ENCODE results near the gene VGLL1. TPM values are rescaled to one million over a fixed set of nuclear protein-coding genes. Genes with fewer than 3 reads are reported as not detected.

Gene VGLL1
- total and polyA plus RNA-seq, 9 donors = 0.09 to 1.7 (median 0.15) TPM; not detected in 5

GRCh38 chrX:136546371-136546781, 14.4 kb downstream of the VGLL1 start:
- Histone ChIP-seq H3K4me1 (ENCODE audit: control insufficient read depth, insufficient read depth, low read length) (no peaks in the 10 kb centered on the region), H3K9me3 (replicated peaks; ENCODE audit: control insufficient read depth, low read depth, low read length) (no peaks in the 10 kb centered on the region), H3K36me3 (ENCODE audit: control insufficient read depth, insufficient read depth, low read length) (no peaks in the 10 kb centered on the region), H3K27ac (ENCODE audit: low read length) (no peak overlapping the region), H3K27me3 (ENCODE audit: control insufficient read depth, insufficient read depth, low read length) (peaks cover 23% of the 10 kb centered on the region), H3K4me3 (ENCODE audit: low read length) (no peak overlapping the region)
- WGBS (ENCODE audit: insufficient coverage) = 92% methylated on average over 3 of the region's 3 CpGs
- DNase-seq = no peak

GRCh38 chrX:136549226-136549625, 17.2 kb downstream of the VGLL1 start:
- DNase-seq = no peak
- Histone ChIP-seq H3K4me1 (ENCODE audit: control insufficient read depth, insufficient read depth, low read length) (no peaks in the 10 kb centered on the region), H3K27me3 (ENCODE audit: control insufficient read depth, insufficient read depth, low read length) (peaks cover 21% of the 10 kb centered on the region), H3K27ac (ENCODE audit: low read length) (no peak overlapping the region), H3K4me3 (ENCODE audit: low read length) (no peak overlapping the region), H3K36me3 (ENCODE audit: control insufficient read depth, insufficient read depth, low read length) (no peaks in the 10 kb centered on the region), H3K9me3 (replicated peaks; ENCODE audit: control insufficient read depth, low read depth, low read length) (no peaks in the 10 kb centered on the region)
- WGBS (ENCODE audit: insufficient coverage) = 47% methylated on average over 3 of the region's 5 CpGs

- WGBS (ENCODE audit: insufficient coverage) = no CpG with 5 or more reads among the region's 1 CpG
These were observed 19.4 kb downstream of the VGLL1 start for GRCh38 chrX:136551410-136551809.

GRCh38 chrX:136555694-136556093, 23.7 kb downstream of the VGLL1 start:
- no peaks in the 10 kb centered on the region for H3K4me1 ChIP-seq (ENCODE audit: control insufficient read depth, insufficient read depth, low read length)
- DNase-seq = no peak
- H3K27me3 ChIP-seq (ENCODE audit: control insufficient read depth, insufficient read depth, low read length) = peaks cover 6% of the 10 kb centered on the region
- no peak overlapping the region for H3K27ac ChIP-seq (ENCODE audit: low read length)
- H3K36me3 ChIP-seq (ENCODE audit: control insufficient read depth, insufficient read depth, low read length) = no peaks in the 10 kb centered on the region
- WGBS (ENCODE audit: insufficient coverage) = 75% methylated on average over 2 of the region's 2 CpGs
- H3K9me3 ChIP-seq (replicated peaks; ENCODE audit: control insufficient read depth, low read depth, low read length) = no peaks in the 10 kb centered on the region
- H3K4me3 ChIP-seq (ENCODE audit: low read length) = no peak overlapping the region

More at GRCh38 chrX:136551410-136551809, 19.4 kb downstream of the VGLL1 start:
- Histone ChIP-seq H3K27me3 (ENCODE audit: control insufficient read depth, insufficient read depth, low read length) (peaks cover 20% of the 10 kb centered on the region), H3K4me1 (ENCODE audit: control insufficient read depth, insufficient read depth, low read length) (no peaks in the 10 kb centered on the region), H3K9me3 (replicated peaks; ENCODE audit: control insufficient read depth, low read depth, low read length) (no peaks in the 10 kb centered on the region), H3K4me3 (ENCODE audit: low read length) (no peak overlapping the region), H3K27ac (ENCODE audit: low read length) (no peak overlapping the region), H3K36me3 (ENCODE audit: control insufficient read depth, insufficient read depth, low read length) (no peaks in the 10 kb centered on the region)
- no peak for DNase-seq

- Histone ChIP-seq H3K4me1 (ENCODE audit: control insufficient read depth, insufficient read depth, low read length) (peaks cover 11% of the 10 kb centered on the region), H3K27ac (ENCODE audit: low read length) (no peak overlapping the region), H3K36me3 (ENCODE audit: control insufficient read depth, insufficient read depth, low read length) (no peaks in the 10 kb centered on the region), H3K9me3 (replicated peaks; ENCODE audit: control insufficient read depth, low read depth, low read length) (no peaks in the 10 kb centered on the region), H3K4me3 (ENCODE audit: low read length) (no peak overlapping the region), H3K27me3 (ENCODE audit: control insufficient read depth, insufficient read depth, low read length) (peaks cover 13% of the 10 kb centered on the region)
- no peak for DNase-seq
- no CpG with 5 or more reads among the region's 2 CpGs for WGBS (ENCODE audit: insufficient coverage)
These were observed 40.0 kb downstream of the VGLL1 start for GRCh38 chrX:136572030-136572429.

GRCh38 chrX:136574548-136574947, 42.5 kb downstream of the VGLL1 start:
- DNase-seq = peak; percentile 39
- 18% methylated on average over 2 of the region's 3 CpGs for WGBS (ENCODE audit: insufficient coverage)
- H3K4me3 ChIP-seq (ENCODE audit: low read length) = no peak overlapping the region
- H3K27ac ChIP-seq (ENCODE audit: low read length) = no peak overlapping the region
- no peaks in the 10 kb centered on the region for H3K9me3 ChIP-seq (replicated peaks; ENCODE audit: control insufficient read depth, low read depth, low read length)
- H3K27me3 ChIP-seq (ENCODE audit: control insufficient read depth, insufficient read depth, low read length) = peaks cover 13% of the 10 kb centered on the region
- no peaks in the 10 kb centered on the region for H3K36me3 ChIP-seq (ENCODE audit: control insufficient read depth, insufficient read depth, low read length)
- H3K4me1 ChIP-seq (ENCODE audit: control insufficient read depth, insufficient read depth, low read length) = peaks cover 11% of the 10 kb centered on the region

- peak; percentile 56 for DNase-seq
- no peak overlapping the region for H3K4me3 ChIP-seq (ENCODE audit: low read length)
- H3K27me3 ChIP-seq (ENCODE audit: control insufficient read depth, insufficient read depth, low read length) = peaks cover 16% of the 10 kb centered on the region
- no peak overlapping the region for H3K27ac ChIP-seq (ENCODE audit: low read length)
- 0% methylated on average over 3 of the region's 6 CpGs for WGBS (ENCODE audit: insufficient coverage)
- peaks cover 11% of the 10 kb centered on the region for H3K4me1 ChIP-seq (ENCODE audit: control insufficient read depth, insufficient read depth, low read length)
- H3K9me3 ChIP-seq (replicated peaks; ENCODE audit: control insufficient read depth, low read depth, low read length) = no peaks in the 10 kb centered on the region
- H3K36me3 ChIP-seq (ENCODE audit: control insufficient read depth, insufficient read depth, low read length) = no peaks in the 10 kb centered on the region
These were observed 45.5 kb downstream of the VGLL1 start for GRCh38 chrX:136577552-136577951.

GRCh38 chrX:136580316-136580715, 48.3 kb downstream of the VGLL1 start:
- peaks cover 13% of the 10 kb centered on the region for H3K27me3 ChIP-seq (ENCODE audit: control insufficient read depth, insufficient read depth, low read length)
- no peak for DNase-seq
- no peak overlapping the region for H3K27ac ChIP-seq (ENCODE audit: low read length)
- no peak overlapping the region for H3K4me3 ChIP-seq (ENCODE audit: low read length)
- peaks cover under 1% of the 10 kb centered on the region for H3K4me1 ChIP-seq (ENCODE audit: control insufficient read depth, insufficient read depth, low read length)
- H3K9me3 ChIP-seq (replicated peaks; ENCODE audit: control insufficient read depth, low read depth, low read length) = no peaks in the 10 kb centered on the region
- no peaks in the 10 kb centered on the region for H3K36me3 ChIP-seq (ENCODE audit: control insufficient read depth, insufficient read depth, low read length)

GRCh38 chrX:136582624-136583023, 50.6 kb downstream of the VGLL1 start:
- H3K4me3 ChIP-seq (ENCODE audit: low read length) = no peak overlapping the region
- no peak overlapping the region for H3K27ac ChIP-seq (ENCODE audit: low read length)
- H3K9me3 ChIP-seq (replicated peaks; ENCODE audit: control insufficient read depth, low read depth, low read length) = no peaks in the 10 kb centered on the region
- peaks cover 15% of the 10 kb centered on the region for H3K27me3 ChIP-seq (ENCODE audit: control insufficient read depth, insufficient read depth, low read length)
- no peaks in the 10 kb centered on the region for H3K36me3 ChIP-seq (ENCODE audit: control insufficient read depth, insufficient read depth, low read length)
- no CpG with 5 or more reads among the region's 3 CpGs for WGBS (ENCODE audit: insufficient coverage)
- no peak for DNase-seq
- no peaks in the 10 kb centered on the region for H3K4me1 ChIP-seq (ENCODE audit: control insufficient read depth, insufficient read depth, low read length)

GRCh38 chrX:136584545-136584944, 52.5 kb downstream of the VGLL1 start:
- no peak overlapping the region for H3K27ac ChIP-seq (ENCODE audit: low read length)
- no peaks in the 10 kb centered on the region for H3K4me1 ChIP-seq (ENCODE audit: control insufficient read depth, insufficient read depth, low read length)
- H3K4me3 ChIP-seq (ENCODE audit: low read length) = no peak overlapping the region
- peaks cover 22% of the 10 kb centered on the region for H3K27me3 ChIP-seq (ENCODE audit: control insufficient read depth, insufficient read depth, low read length)
- H3K9me3 ChIP-seq (replicated peaks; ENCODE audit: control insufficient read depth, low read depth, low read length) = no peaks in the 10 kb centered on the region
- DNase-seq = no peak
- no peaks in the 10 kb centered on the region for H3K36me3 ChIP-seq (ENCODE audit: control insufficient read depth, insufficient read depth, low read length)
- 52% methylated on average over 3 of the region's 4 CpGs for WGBS (ENCODE audit: insufficient coverage)

- Histone ChIP-seq H3K27me3 (ENCODE audit: control insufficient read depth, insufficient read depth, low read length) (peaks cover 22% of the 10 kb centered on the region), H3K4me1 (ENCODE audit: control insufficient read depth, insufficient read depth, low read length) (no peaks in the 10 kb centered on the region), H3K4me3 (ENCODE audit: low read length) (no peak overlapping the region), H3K9me3 (replicated peaks; ENCODE audit: control insufficient read depth, low read depth, low read length) (no peaks in the 10 kb centered on the region), H3K36me3 (ENCODE audit: control insufficient read depth, insufficient read depth, low read length) (no peaks in the 10 kb centered on the region), H3K27ac (ENCODE audit: low read length) (no peak overlapping the region)
- no peak for DNase-seq
- WGBS (ENCODE audit: insufficient coverage) = 49% methylated on average over 4 of the region's 5 CpGs
These were observed 53.2 kb downstream of the VGLL1 start for GRCh38 chrX:136585262-136585661.
